Measurements from ENCODE around the gene VMP1.

VMP1 gene

DNA sequence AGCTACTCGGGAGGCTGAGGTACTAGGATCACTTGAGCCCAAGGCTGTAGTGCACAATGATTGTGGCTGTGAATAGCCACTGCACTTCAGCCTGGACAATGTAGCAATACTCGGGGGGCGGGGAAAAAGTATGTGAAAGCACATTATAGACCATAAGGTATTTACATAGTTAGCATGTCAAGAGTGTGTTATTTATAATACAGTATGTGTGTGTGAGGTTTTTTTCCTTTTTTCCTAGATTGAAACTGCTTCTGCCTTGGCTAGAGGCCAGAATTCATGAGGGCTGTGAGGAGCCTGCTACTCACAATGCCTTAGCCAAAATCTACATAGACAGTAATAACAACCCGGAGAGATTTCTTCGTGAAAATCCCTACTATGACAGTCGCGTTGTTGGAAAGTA lies 30.7 kb upstream of the VMP1 start:
- H3K4me3 ChIP-seq (ENCODE audit: low read depth, low read length): no peak overlapping the region
- TF ChIP-seq, protein P1, sequence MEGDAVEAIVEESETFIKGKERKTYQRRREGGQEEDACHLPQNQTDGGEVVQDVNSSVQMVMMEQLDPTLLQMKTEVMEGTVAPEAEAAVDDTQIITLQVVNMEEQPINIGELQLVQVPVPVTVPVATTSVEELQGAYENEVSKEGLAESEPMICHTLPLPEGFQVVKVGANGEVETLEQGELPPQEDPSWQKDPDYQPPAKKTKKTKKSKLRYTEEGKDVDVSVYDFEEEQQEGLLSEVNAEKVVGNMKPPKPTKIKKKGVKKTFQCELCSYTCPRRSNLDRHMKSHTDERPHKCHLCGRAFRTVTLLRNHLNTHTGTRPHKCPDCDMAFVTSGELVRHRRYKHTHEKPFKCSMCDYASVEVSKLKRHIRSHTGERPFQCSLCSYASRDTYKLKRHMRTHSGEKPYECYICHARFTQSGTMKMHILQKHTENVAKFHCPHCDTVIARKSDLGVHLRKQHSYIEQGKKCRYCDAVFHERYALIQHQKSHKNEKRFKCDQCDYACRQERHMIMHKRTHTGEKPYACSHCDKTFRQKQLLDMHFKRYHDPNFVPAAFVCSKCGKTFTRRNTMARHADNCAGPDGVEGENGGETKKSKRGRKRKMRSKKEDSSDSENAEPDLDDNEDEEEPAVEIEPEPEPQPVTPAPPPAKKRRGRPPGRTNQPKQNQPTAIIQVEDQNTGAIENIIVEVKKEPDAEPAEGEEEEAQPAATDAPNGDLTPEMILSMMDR (IDR thresholded peaks at IDR 0.05; ENCODE audit: low read depth, low read length, missing control alignments): no peak
- no peak for DNase-seq (ENCODE audit: low read depth)

GRCh38 chr17:59678918-59679317 lies 28.5 kb upstream of the VMP1 start:
- H3K4me3 ChIP-seq (ENCODE audit: low read depth, low read length): no peak overlapping the region
- DNase-seq (ENCODE audit: low read depth): no peak
- TF ChIP-seq, protein P1 (IDR thresholded peaks at IDR 0.05; ENCODE audit: low read depth, low read length, missing control alignments): no peak

- no peak overlapping the region for H3K4me3 ChIP-seq (ENCODE audit: low read depth, low read length)
- TF ChIP-seq, protein P1 (IDR thresholded peaks at IDR 0.05; ENCODE audit: low read depth, low read length, missing control alignments): no peak
- DNase-seq (ENCODE audit: low read depth): no peak
Observed at GRCh38 chr17:59680314-59680713, 27.1 kb upstream of the VMP1 start.

- no peak overlapping the region for H3K4me3 ChIP-seq (ENCODE audit: low read depth, low read length)
- no peak for DNase-seq (ENCODE audit: low read depth)
- TF ChIP-seq, protein P1 (IDR thresholded peaks at IDR 0.05; ENCODE audit: low read depth, low read length, missing control alignments): no peak
Observed at GRCh38 chr17:59683283-59683682, 24.2 kb upstream of the VMP1 start.

GRCh38 chr17:59684967-59685366 lies 22.5 kb upstream of the VMP1 start:
- TF ChIP-seq, protein P1 (IDR thresholded peaks at IDR 0.05; ENCODE audit: low read depth, low read length, missing control alignments): no peak
- DNase-seq (ENCODE audit: low read depth): no peak
- no peak overlapping the region for H3K4me3 ChIP-seq (ENCODE audit: low read depth, low read length)

DNA sequence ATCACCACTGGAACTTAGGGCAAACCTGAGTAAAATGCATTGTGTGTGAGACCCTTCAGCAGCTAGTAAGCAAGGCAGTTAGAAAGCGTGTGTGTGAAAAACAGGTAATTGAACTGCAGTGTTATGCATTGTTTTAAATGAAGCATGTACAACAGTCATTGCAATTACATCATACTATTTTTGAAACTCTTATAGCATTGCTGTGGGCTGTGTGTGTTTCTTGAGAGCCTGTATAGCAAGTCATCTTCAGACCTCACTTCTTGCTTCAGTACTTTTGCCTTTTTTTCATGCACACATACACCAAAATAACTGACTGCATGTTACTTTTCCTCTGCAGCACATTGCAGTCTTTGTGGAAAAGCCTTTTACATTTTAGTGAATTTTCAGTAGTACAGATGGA lies 19.4 kb upstream of the VMP1 start:
- DNase-seq (ENCODE audit: low read depth): no peak
- H3K4me3 ChIP-seq (ENCODE audit: low read depth, low read length): no peak overlapping the region
- TF ChIP-seq, protein P1 (IDR thresholded peaks at IDR 0.05; ENCODE audit: low read depth, low read length, missing control alignments): no peak

- no peak overlapping the region for H3K4me3 ChIP-seq (ENCODE audit: low read depth, low read length)
- TF ChIP-seq, protein P1 (IDR thresholded peaks at IDR 0.05; ENCODE audit: low read depth, low read length, missing control alignments): no peak
- DNase-seq (ENCODE audit: low read depth): no peak
Observed at GRCh38 chr17:59688496-59688895, 19.0 kb upstream of the VMP1 start.
